HG03060 (cell line): ENCODE results near the gene ASB13.
"Not testable (repeated sequence)": the region's sequence is repeated elsewhere in the genome, so short reads cannot be mapped to it uniquely, and the experiment has no call there.

Source experiments
- ATAC-seq: cut with Tn5 transposase; IDR thresholded peaks from one replicate; pipeline ENCODE4 v1.9.1; 2021; ENCODE audit warnings: low read depth, moderate number of reproducible peaks; ENCODE audit not compliant: unreplicated experiment

The ASB13 gene

GRCh38 chr10:5593347-5593746, 73.0 kb downstream of the ASB13 start:
- ATAC-seq: not testable (repeated sequence)

DNA sequence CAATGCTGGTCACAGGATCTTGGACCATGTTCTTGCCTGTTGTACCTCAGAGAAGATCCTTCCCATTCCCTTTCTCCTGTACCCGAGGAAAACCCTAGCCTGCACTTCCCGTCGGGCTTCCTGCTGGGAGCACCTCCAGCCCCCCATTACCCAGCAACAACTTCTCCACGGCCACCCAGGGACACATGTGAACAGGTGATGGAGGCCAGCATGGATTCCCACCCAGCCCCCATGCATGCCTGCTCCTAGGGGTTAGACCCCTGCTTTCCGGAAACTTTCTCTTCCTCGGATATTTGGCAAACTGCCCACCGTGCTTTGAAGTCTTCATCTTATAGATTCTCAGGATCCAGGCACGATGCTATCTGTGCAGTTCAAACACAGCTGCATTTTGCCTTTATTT, 74.3 kb downstream of the ASB13 start:
- no peak for ATAC-seq

DNA sequence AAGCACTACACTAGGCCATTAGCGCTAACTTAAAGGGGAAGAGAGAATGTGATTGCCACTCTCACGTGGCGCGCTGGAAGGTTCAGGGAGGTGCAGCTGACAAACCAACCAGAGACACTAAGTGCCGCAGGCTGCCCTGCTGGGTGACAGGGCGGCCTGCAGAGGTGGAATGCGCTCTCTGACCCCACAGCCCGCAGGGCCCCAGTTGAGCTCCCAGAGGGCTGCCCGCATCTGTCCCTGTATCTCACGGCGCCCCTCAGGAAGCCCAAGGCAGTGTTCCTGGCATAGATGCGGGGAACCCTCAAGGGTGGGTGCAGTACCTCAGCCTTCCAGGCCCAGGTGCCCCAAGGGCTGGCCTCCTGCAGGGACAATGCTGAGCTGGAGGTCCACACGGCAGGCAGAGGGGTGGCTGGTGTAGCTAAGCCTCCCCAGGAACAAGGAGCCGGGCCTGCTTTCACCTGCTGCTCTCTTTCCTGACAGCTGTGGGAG, 75.0 kb downstream of the ASB13 start:
- no peak for ATAC-seq

GRCh38 chr10:5590816-5591215, 75.6 kb downstream of the ASB13 start:
- no peak for ATAC-seq

- no peak for ATAC-seq
Observed at GRCh38 chr10:5589661-5590511, 76.5 kb downstream of the ASB13 start.

DNA sequence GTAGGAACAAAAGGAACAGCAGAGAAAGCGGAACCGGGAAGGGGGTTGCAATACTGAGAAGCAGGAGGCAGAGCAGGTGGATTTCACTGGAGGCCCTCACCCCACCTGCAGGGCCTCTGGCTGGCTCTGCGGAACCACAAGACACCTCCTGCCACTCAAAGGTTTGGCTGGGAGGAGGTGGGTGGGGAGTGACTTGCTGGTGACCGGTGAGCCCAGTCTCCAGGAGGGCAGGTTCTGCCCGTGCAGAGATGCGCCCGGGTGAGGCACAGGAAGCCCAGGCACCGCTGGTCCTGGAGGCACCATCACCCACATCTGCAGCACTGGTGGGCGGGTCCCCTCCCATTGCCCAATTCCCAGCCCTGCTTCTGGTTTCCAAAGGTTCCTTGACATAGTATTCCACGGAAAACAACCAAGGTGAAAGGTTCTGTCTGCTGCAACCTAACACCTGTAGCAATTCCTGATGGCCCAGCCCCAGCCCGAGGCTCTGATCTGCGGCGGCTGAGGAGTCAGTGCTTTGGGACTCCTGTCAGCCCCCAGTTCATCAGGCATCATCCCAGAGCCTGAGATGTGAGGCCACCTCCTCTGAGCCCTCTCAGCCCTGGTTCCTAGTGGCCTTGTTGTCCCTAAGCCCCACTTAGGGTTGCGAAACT, 77.3 kb downstream of the ASB13 start:
- no peak for ATAC-seq
